Sigmoid colon (tissue), 7 donors: Measurements from ENCODE around the gene MRGPRF. TPM values are rescaled to one million over a fixed set of nuclear protein-coding genes. Genes with fewer than 3 reads are reported as not detected.
A peak's percentile ranks its signal among the peaks of the same experiment; 100 is the strongest.

Experiments used
- DNase-seq: peaks from one replicate; pipeline ENCODE4 v3.0.0-alpha.2; 2019
- H3K27ac ChIP-seq, 4 donors: fragments of 200-600 bp; sonication (generic); one replicate each; pipeline ENCODE4 v1.5.1; 2016 to 2019; ENCODE audit warnings: mild to moderate bottlenecking in 1 of 4
- H3K27me3 ChIP-seq, 3 donors: fragments of 200-600 bp; sonication (generic); one replicate each; pipeline ENCODE4 v1.5.1; 2019; ENCODE audit warnings: mild to moderate bottlenecking in 1 of 3
- H3K36me3 ChIP-seq, 4 donors: fragments of 200-600 bp; sonication (generic); one replicate each; pipeline ENCODE4 v1.5.1; 2016 to 2019
- H3K4me1 ChIP-seq, 4 donors: fragments of 200-600 bp; sonication (generic); one replicate each; pipeline ENCODE4 v1.5.1; 2017 to 2019
- H3K4me3 ChIP-seq, 4 donors: fragments of 200-600 bp; sonication (generic); one replicate each; pipeline ENCODE4 v1.5.1; 2017 to 2019; ENCODE audit warnings: mild to moderate bottlenecking in 2 of 4, moderate library complexity in 1 of 4
- H3K9me3 ChIP-seq, 4 donors: fragments of 200-600 bp in 3 of 4; sonication (generic) in 3 of 4; one replicate each; pipeline versions ENCODE4 v1.5.1 to v1.6.1; 2013 to 2019
- CTCF ChIP-seq, 4 experiments: fragments of 450-650 bp in 3 of 4; fragments of 200-600 bp in 1 of 4; IDR thresholded peaks; one replicate each; pipeline ENCODE4 v1.5.1; 2016 to 2019; ENCODE audit warnings: antibody characterized with exemption in 4 of 4, mild to moderate bottlenecking in 3 of 4, moderate library complexity in 2 of 4
- EP300 ChIP-seq, 4 donors: sonication (generic); formaldehyde crosslinking; IDR thresholded peaks; one replicate each; pipeline ENCODE4 v1.6.1; 2017; ENCODE audit warnings: antibody characterized with exemption in 4 of 4
- POLR2A ChIP-seq, 2 donors: fragments of 450-650 bp; IDR thresholded peaks; one replicate each; pipeline ENCODE4 v1.6.1; 2016; ENCODE audit warnings: antibody characterized with exemption in 2 of 2, mild to moderate bottlenecking in 2 of 2, moderate library complexity in 2 of 2
- POLR2AphosphoS5 ChIP-seq, 4 donors: sonication (generic); formaldehyde crosslinking; IDR thresholded peaks; one replicate each; pipeline ENCODE4 v1.6.1; 2017; ENCODE audit warnings: antibody characterized with exemption in 4 of 4
- WGBS, 2 donors: extraction: QIAGEN DNeasy Blood & Tissue Kit; methylation state at CpG; one replicate each; pipeline ENCODE4 v1.1.7; 2013; 5-methylcytosine and 5-hydroxymethylcytosine counted together
- intact Hi-C: fragments of 100-400 bp; cut with DNase I; formaldehyde crosslinking; loops from one replicate; pipeline ENCODE4 v1.15.1; 2023
- polyA plus RNA-seq, 3 donors: library from polyadenylated mRNA; stranded (reverse); fragments of 200-250 nt; gene quantifications; one replicate each; pipeline ENCODE4 v1.2.3, GENCODE V29; 2013
- total RNA-seq, 4 donors: library from RNA; depleted of rRNA; stranded (reverse); fragments of >200 nt; gene quantifications; one replicate each; pipeline ENCODE4 v1.1.0, GENCODE V29; 2016
- donor health status: healthy with polysubstance abuse.
- donor health status: Bipolar disorder and iron deficiency.
- donor health status: healthy.

The MRGPRF gene
- total and polyA plus RNA-seq, 7 donors, result 1.8 to 263 (median 118) TPM

- peaks cover 2 to 29% (median 19%) of the 10 kb centered on the region in 4 donors for H3K4me1 ChIP-seq
- no peaks in the 10 kb centered on the region for H3K36me3 ChIP-seq
- H3K27me3 ChIP-seq, result no peaks in the 10 kb centered on the region
- peak; percentile 10 to 66 (median 28) for TF ChIP-seq POLR2AphosphoS5 (IDR thresholded peaks at IDR 0.05)
- TF ChIP-seq POLR2A (IDR thresholded peaks at IDR 0.05), result no peak
- no peak for TF ChIP-seq CTCF (IDR thresholded peaks at IDR 0.05)
- no peak for TF ChIP-seq EP300 (IDR thresholded peaks at IDR 0.05)
- peak; percentile 85 for DNase-seq
- intact Hi-C loops, result no loop called here
- H3K9me3 ChIP-seq, result no peaks in the 10 kb centered on the region
- no peak overlapping the region for H3K4me3 ChIP-seq
- peak overlapping the region in 3 of 4 donors; percentile 8 to 59 (median 57) for H3K27ac ChIP-seq
- 82 to 85% methylated on average over 10 of the region's 10 CpGs for WGBS, 2 donors
Observed at GRCh38 chr11:69022260-69022659, 9.2 kb upstream of the MRGPRF start.

- Histone ChIP-seq H3K27me3 (no peaks in the 10 kb centered on the region), H3K9me3 (no peaks in the 10 kb centered on the region), H3K4me3 (no peak overlapping the region), H3K27ac (peak overlapping the region; percentile 65 to 87 (median 80)), H3K4me1 (peaks cover 2 to 45% (median 37%) of the 10 kb centered on the region in 4 donors), H3K36me3 (no peaks in the 10 kb centered on the region)
- TF ChIP-seq POLR2AphosphoS5 (IDR thresholded peaks at IDR 0.05) (peak in 3 of 4 donors; percentile 21 to 76 (median 43)), POLR2A (IDR thresholded peaks at IDR 0.05) (peak in 1 of 2 donors; percentile 15), CTCF (IDR thresholded peaks at IDR 0.05) (peak in 1 of 4 experiments; percentile 27), EP300 (IDR thresholded peaks at IDR 0.05) (peak in 1 of 4 donors; percentile 76)
- peak; percentile 90 for DNase-seq
- WGBS, 2 donors, result 75% methylated on average over 13 of the region's 13 CpGs
- intact Hi-C loops, result no loop called here
Observed at GRCh38 chr11:69018924-69019323, 5.9 kb upstream of the MRGPRF start.

- WGBS, 2 donors, result 82 to 84% methylated on average over 10 of the region's 10 CpGs
- Histone ChIP-seq H3K27me3 (no peaks in the 10 kb centered on the region), H3K9me3 (no peaks in the 10 kb centered on the region), H3K4me1 (peaks cover 2 to 55% (median 42%) of the 10 kb centered on the region in 4 donors), H3K4me3 (no peak overlapping the region), H3K27ac (peak overlapping the region; percentile 65 to 87 (median 80)), H3K36me3 (no peaks in the 10 kb centered on the region)
- TF ChIP-seq POLR2A (IDR thresholded peaks at IDR 0.05), result no peak
- no peak for TF ChIP-seq POLR2AphosphoS5 (IDR thresholded peaks at IDR 0.05)
- TF ChIP-seq EP300 (IDR thresholded peaks at IDR 0.05), result no peak
- TF ChIP-seq CTCF (IDR thresholded peaks at IDR 0.05), result no peak
- DNase-seq, result no peak
- intact Hi-C loops, result no loop called here
Observed at GRCh38 chr11:69017951-69018350, 4.9 kb upstream of the MRGPRF start.

- TF ChIP-seq POLR2A (IDR thresholded peaks at IDR 0.05) (no peak), EP300 (IDR thresholded peaks at IDR 0.05) (no peak), CTCF (IDR thresholded peaks at IDR 0.05) (no peak), POLR2AphosphoS5 (IDR thresholded peaks at IDR 0.05) (no peak)
- H3K27me3 ChIP-seq, result no peaks in the 10 kb centered on the region
- peaks cover 0 to 51% (median 40%) of the 10 kb centered on the region in 4 donors for H3K4me1 ChIP-seq
- WGBS, 2 donors, result 61 to 71% methylated on average over 9 of the region's 9 CpGs
- H3K27ac ChIP-seq, result peak overlapping the region; percentile 91 to 100 (median 98)
- peak overlapping the region in 2 of 4 donors; percentile 75 to 79 for H3K4me3 ChIP-seq
- no peaks in the 10 kb centered on the region for H3K9me3 ChIP-seq
- no peaks in the 10 kb centered on the region for H3K36me3 ChIP-seq
- DNase-seq, result no peak
- intact Hi-C loops, result loop anchor here (1.0 to 5.0 kb wide), 2 partner anchors 33 to 173 kb away; partner anchors contain the start of genes CPT1A and TPCN2
Observed at GRCh38 chr11:69014898-69015549, 2.0 kb upstream of the MRGPRF start.
